Measurements from ENCODE around the gene ESAM. TPM values are rescaled to one million over a fixed set of nuclear protein-coding genes. Genes with fewer than 3 reads are reported as not detected.

The ESAM gene
- total and polyA plus RNA-seq, 2 donors (not counting 1 experiment from before 2014, with no cell fraction given) = 1.4 to 14.5 TPM

- Histone ChIP-seq H3K4me3 (ENCODE audit: control extremely low read depth in 1 of 5, extremely low read depth in 1 of 5, insufficient read depth in 1 of 5, low read depth in 2 of 5, low read length in 4 of 5) (peak overlapping the region; percentile 42 to 81 (median 64)), H3K4me1 (ENCODE audit: control insufficient read depth in 2 of 2, insufficient read depth in 2 of 2, low read length in 2 of 2) (peaks cover 38 to 55% of the 10 kb centered on the region in 2 donors), H3K27ac (ENCODE audit: low read length in 2 of 2) (peak overlapping the region in 1 of 2 donors; percentile 67), H3K36me3 (replicated peaks in 1 of 2; ENCODE audit: control extremely low read depth in 1 of 2, control insufficient read depth in 1 of 2, extremely low read depth in 1 of 2, insufficient read depth in 2 of 2, low read length in 1 of 2) (peaks cover 0 to 10% of the 10 kb centered on the region in 2 experiments), H2AFZ (ENCODE audit: insufficient read depth, low read depth, low read length, poor library complexity, severe bottlenecking) (peak overlapping the region; percentile 86), H4K20me1 (ENCODE audit: control insufficient read depth, insufficient read depth, low read length, poor library complexity, severe bottlenecking) (peaks cover 6% of the 10 kb centered on the region), H3K79me2 (ENCODE audit: control insufficient read depth, insufficient read depth, low read length) (peaks cover 16% of the 10 kb centered on the region), H3K9ac (ENCODE audit: low read length) (peak overlapping the region; percentile 76), H3K27me3 (replicated peaks in 1 of 4; ENCODE audit: control extremely low read depth in 1 of 4, control insufficient read depth in 3 of 4, insufficient read depth in 4 of 4, low read length in 3 of 4) (peaks cover 0 to 20% (median 9%) of the 10 kb centered on the region in 4 experiments), H3K4me2 (replicated peaks; ENCODE audit: low read depth, low read length, poor library complexity, severe bottlenecking) (peak overlapping the region; percentile 99), H3K9me3 (ENCODE audit: control extremely low read depth in 1 of 3, control insufficient read depth in 2 of 3, insufficient read depth in 1 of 3, low read length in 2 of 3) (peaks cover 0 to 3% (median 0%) of the 10 kb centered on the region in 3 donors)
- intact Hi-C loops (cut with micrococcal nuclease) = loop anchor here (1.0 to 2.0 kb wide), 8 partner anchors 17 to 141 kb away; partner anchors contain the start of genes MSANTD2, NRGN, SIAE and SPA17
- TF ChIP-seq, protein P1, sequence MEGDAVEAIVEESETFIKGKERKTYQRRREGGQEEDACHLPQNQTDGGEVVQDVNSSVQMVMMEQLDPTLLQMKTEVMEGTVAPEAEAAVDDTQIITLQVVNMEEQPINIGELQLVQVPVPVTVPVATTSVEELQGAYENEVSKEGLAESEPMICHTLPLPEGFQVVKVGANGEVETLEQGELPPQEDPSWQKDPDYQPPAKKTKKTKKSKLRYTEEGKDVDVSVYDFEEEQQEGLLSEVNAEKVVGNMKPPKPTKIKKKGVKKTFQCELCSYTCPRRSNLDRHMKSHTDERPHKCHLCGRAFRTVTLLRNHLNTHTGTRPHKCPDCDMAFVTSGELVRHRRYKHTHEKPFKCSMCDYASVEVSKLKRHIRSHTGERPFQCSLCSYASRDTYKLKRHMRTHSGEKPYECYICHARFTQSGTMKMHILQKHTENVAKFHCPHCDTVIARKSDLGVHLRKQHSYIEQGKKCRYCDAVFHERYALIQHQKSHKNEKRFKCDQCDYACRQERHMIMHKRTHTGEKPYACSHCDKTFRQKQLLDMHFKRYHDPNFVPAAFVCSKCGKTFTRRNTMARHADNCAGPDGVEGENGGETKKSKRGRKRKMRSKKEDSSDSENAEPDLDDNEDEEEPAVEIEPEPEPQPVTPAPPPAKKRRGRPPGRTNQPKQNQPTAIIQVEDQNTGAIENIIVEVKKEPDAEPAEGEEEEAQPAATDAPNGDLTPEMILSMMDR (IDR thresholded peaks at IDR 0.05) = peak; percentile 79
- TF ChIP-seq EZH2 (IDR thresholded peaks at IDR 0.05; ENCODE audit: borderline replicate concordance, insufficient read depth, low read depth, low read length, poor library complexity, severe bottlenecking) = no peak
- WGBS (ENCODE audit: insufficient coverage) = 13% methylated on average over 17 of the region's 21 CpGs
- Mint-ChIP-seq H3K4me3 (peak overlapping the region; percentile 94), H3K27me3 (peaks cover 3% of the 10 kb centered on the region), H3K9me3 (ENCODE audit: insufficient read depth) (no peaks in the 10 kb centered on the region), H3K4me1 (peaks cover 43% of the 10 kb centered on the region), H3K27ac (peak overlapping the region; percentile 67)
- POLR2A ChIA-PET = interaction anchor here (0.6 to 1.6 kb wide), 4 partner anchors 17 to 244 kb away, joined by 3 to 7 read pairs (median 6); partner anchors contain the start of gene NRGN
- ATAC-seq (ENCODE audit: low read depth) (peak; percentile 31), DNase-seq (peak; percentile 90)
- CTCF ChIA-PET = interaction anchor here (0.7 to 11.1 kb wide), 30 partner anchors 8 to 121 kb away, joined by 3 to 202 read pairs (median 6); partner anchors contain the start of genes MSANTD2, NRGN, SIAE and SPA17
These were observed 1.3 kb upstream of the ESAM start for GRCh38 chr11:124763156-124763947.
